Measurements from ENCODE around the gene ADCY5.

Gene ADCY5

GRCh38 chr3:123411340-123412040 is 37.4 kb downstream of the ADCY5 start:
- in situ Hi-C loops (cut with HindIII; ENCODE audit: low sequenced_read_pairs): no loop called here

DNA sequence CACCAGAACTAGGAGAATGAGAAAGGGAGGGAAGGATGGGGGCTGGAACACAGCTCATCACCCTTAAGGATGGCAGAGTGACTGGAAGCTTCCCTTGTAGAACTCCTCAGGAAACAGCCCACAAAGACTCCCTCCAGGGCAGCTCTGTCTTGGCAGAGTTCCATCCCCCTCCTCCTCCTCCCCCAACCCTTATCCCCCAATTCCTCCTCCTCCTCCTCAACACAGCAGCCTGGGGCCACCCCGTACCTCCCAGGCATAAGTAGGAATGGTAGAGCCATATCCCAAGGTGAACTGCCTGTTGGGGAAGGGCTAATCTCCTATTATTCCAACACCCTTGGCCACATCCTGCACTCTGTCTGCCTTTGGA is 38.8 kb downstream of the ADCY5 start:
- in situ Hi-C loops (cut with HindIII; ENCODE audit: low sequenced_read_pairs): no loop called here

- in situ Hi-C loops (cut with HindIII; ENCODE audit: low sequenced_read_pairs): no loop called here
Measured at GRCh38 chr3:123409443-123410148, 39.3 kb downstream of the ADCY5 start.

GRCh38 chr3:123406598-123406997 is 42.3 kb downstream of the ADCY5 start:
- in situ Hi-C loops (cut with HindIII; ENCODE audit: low sequenced_read_pairs): no loop called here

DNA sequence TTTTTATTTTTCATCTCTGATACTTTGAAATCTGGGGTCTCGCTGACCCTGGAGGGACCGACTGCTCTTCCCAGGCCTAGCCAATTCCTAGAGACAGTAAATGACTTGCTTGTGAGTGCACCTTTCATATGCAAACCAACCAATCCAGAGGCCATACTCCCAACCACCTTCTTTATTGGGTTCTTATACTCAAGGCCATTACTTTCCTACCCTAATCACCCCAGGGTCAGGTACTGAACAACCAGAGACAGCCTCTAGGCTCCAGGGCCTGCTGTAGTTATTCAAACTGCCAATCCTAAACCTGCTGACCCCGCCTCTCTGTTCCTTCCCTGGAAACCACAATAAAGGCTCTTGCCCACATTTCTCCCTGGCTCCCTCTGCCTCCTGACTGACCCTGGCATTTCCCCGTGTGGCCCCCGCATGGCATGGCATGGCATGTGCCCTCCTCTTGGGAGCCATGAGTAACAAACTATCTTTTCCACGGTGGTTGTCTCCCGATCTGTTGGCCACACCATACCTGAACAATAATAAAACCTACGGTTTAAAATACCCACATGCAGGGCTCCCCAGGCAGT is 42.9 kb downstream of the ADCY5 start:
- in situ Hi-C loops (cut with HindIII; ENCODE audit: low sequenced_read_pairs): no loop called here

DNA sequence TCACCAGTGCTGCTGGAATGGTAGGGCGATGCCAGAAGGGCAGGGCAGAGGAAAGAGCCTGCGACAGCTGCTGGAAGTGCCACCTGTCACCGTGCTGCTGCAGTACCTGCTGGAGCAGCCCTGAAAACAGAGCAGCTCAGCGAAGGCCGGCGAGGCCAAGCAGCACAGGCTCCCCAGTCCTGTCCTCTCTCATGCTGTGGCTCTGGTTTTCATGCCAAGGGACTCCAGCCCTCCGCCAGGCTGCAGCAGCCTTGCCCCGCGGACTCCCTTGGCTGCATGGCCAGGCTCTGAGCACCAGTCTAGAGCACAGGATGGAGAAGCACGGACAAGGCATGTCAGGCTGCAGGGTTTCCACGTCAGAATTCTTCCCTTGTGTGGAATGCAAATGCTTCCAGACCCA is 43.9 kb downstream of the ADCY5 start:
- in situ Hi-C loops (cut with HindIII; ENCODE audit: low sequenced_read_pairs): no loop called here

DNA sequence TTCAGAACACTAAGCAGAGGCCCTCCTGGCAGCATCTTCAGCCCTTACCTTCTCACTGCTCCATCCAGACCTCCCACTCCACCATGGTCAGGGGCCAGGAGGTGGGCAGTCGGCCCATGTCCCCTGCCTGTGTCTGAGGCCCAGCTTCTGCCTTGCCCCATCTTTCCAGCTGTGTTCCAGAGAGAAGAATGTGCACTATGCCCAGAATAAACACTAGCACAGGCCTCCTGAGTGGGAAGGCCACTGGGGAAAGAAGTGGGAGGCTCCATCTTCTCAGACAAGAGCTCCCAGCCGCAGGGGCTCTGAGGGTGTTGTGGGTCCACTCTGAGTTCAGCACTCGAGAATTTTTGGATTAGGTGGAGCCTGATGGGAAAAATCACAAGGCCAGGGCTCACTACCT is 44.5 kb downstream of the ADCY5 start:
- in situ Hi-C loops (cut with HindIII; ENCODE audit: low sequenced_read_pairs): no loop called here

DNA sequence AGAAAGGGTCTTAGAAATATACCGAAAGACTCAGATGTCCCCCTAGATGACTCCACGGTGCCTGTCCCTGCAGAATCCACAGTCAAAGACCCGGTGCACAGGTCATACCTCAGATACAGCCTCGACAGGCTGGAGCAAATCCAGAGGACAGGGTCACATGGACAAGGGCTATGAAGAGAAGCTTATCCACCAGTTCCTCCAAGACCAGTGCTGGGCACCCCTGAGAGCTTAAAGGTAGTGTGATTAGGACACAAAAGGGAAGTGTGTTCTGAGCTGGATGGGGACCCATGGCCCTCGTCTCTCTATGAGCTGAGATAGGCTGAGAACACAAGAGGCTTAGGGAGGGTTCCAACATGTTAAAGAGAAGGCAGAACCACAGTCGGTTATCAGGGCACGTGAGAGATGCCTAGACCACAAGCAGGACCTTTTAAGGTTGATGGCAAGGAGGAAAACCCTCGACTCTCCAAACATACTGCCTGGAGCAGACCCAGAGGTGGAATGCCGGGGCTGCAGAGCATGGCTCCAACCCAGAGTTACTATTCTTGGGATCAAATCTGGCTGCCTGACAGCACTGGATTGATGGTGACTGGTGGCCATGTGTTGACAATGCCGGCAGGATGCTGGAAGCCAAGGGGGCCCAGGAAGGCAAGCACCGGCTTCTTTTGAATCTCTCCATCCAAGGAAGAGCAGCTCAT is 46.9 kb downstream of the ADCY5 start:
- in situ Hi-C loops (cut with HindIII; ENCODE audit: low sequenced_read_pairs): no loop called here

DNA sequence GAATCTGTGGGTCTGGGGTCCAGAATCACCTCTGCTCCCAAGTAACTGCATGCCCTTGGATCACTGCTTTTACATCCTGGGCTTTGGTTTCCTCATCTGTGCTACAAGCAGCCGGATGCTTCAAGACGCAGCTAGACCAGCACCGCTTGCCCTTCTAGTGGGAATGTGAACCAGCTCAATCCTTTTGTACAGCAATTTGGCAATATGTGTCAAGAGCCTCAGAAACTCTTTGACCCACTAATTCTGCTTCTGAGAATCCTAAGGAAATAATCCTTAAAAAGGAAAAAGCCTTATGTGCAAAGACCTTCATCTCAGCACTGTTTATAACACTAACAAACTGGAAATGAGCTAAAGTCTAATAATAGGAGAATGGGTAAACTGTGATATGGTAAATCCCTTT is 48.7 kb downstream of the ADCY5 start:
- in situ Hi-C loops (cut with HindIII; ENCODE audit: low sequenced_read_pairs): no loop called here

DNA sequence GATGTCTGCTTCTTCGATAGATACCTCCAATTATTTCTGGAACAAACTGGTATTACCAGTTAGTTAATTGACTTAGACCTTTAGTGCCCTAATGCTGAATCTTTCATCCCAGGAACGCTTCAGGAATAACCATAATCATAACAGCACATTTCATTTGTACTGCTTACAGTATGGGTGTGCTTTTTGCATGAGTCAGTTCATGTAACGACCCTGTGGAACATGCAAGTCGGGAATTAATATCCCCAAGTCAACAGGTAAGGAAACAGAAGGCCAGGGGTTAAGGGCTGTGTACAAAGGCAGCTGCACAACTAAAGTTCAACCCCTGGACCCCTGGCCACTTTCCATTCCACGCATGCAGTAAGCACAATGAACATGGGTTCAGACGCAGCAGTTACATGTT is 49.2 kb downstream of the ADCY5 start:
- in situ Hi-C loops (cut with HindIII; ENCODE audit: low sequenced_read_pairs): no loop called here

DNA sequence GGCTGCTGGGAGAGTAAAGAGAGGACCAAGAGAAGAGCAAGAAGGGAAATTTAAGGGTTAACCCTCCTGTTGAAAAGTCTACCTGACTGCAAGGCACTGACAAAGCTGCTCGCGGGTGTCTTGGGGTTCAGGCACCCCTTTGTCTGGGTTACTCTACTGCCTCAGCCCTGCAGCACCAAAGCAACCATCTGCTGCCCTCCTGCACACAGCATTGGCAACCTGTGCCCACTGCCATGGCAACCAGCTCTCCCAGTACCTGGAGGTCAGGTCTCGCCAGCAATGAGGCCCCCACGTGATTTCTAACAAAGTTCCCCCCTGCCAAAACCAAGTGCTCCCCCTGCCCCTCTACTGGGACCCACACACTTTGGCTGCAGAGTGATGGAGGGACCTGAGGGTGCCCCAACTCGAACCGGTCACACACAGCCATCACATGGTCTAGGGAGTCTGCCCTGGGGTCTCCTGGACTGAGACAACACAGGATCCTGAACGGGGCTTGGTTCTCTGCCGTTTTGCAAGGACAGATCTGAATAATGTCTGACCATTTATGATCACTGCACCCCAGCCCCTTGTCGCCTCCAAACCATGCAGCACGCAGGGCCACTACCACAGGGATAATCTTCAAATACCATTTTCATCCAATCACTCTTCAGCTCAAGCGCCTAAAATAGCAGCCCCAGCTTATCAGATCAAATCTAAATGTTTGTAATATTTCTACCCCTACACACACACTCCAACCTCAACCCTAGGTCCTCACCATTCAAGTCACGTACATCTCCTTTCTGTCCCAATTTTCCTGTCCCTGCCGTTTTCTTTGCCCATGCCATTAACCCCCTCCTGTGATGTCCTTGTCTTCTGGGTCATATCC is 50.7 kb downstream of the ADCY5 start:
- in situ Hi-C loops (cut with HindIII; ENCODE audit: low sequenced_read_pairs): no loop called here

DNA sequence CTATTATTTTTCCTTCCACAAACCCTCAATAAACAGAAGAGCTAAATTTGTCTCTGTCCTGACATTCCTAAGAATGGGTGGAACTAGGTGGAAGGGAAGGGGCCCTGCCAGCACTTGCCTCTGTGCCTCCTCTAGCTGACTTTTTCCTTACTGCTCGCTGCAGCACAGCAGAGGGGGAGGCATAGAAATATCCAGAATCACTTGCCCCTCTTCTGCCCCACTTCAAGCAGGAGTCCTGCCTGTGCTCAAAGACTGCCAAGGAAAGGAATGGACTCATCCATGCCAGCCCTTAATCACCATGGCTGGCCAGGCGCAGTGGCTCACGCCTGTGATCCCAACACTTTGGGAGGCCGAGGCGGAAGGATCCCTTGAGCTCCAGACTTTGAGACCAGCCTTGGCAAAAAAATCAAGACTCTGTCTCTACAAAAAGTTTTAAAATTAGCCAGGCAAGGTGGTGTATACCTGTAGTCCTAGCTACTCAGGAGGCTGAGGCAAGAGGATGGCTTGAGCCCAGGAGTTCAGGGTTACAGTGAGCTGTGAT is 51.8 kb downstream of the ADCY5 start:
- in situ Hi-C loops (cut with HindIII; ENCODE audit: low sequenced_read_pairs): no loop called here

DNA sequence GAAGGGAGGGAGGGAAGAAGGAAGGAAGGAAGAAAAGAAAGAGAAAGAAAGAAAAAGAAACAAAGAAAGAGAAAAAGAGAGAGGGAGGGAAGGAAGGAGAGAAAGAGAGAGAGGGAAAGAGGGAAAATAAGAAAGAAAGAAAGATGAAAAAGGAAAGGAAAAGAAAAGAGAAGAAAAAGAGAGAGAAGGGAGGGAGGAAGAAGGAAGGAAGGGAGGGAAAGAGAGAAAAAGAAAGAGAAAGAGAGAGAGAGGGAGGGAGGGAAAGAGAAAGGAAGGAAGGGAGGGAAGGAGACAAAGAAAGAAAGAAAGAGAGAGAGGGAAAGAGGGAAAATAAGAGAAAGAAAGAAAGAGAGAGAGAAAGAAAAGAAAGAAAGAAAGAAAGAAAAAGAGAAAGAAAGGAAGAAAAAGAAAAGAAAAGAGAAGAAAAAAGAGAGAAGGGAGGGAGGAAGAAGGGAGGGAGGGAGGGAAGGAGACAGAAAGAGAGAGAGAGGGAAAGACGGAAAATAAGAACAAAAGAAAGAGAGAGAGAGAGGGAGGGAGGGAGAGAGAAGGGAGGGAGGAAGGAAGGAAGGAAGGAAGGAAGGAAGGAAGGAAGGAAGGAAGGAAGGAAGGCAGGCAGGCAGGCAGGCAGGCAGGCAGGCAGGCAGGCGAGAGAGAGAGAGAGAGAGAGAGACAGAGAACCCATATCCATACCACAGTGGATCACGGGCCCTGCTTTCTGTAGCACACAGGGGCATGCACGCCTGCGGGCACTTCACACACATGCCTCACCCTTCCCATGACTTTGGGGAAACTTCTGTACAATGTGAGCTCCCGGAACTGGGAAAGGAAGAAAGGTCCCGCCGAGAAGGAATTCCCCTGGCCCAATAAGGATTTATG is 52.5 kb downstream of the ADCY5 start:
- in situ Hi-C loops (cut with HindIII; ENCODE audit: low sequenced_read_pairs): no loop called here

DNA sequence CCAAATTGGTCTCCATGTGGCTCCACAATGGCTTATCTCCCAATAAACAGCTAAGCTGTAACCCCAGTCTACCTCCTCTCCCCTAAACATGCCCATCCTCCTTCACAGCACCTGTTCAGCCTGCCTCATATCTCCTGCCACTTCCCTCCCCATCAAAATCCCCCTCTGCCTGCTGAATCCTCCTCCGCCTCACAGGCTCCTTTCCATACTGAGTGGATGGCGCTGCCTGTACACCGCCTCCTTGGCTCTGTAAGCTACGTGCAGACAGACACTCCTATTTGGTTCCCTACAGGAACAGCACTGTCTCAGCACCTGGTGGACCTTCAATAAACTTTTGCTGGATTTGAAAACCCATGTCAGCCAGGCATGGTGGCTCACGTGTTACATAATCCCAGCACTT is 53.7 kb downstream of the ADCY5 start:
- in situ Hi-C loops (cut with HindIII; ENCODE audit: low sequenced_read_pairs): no loop called here

- in situ Hi-C loops (cut with HindIII; ENCODE audit: low sequenced_read_pairs): no loop called here
Measured at GRCh38 chr3:123394391-123395020, 54.4 kb downstream of the ADCY5 start.

DNA sequence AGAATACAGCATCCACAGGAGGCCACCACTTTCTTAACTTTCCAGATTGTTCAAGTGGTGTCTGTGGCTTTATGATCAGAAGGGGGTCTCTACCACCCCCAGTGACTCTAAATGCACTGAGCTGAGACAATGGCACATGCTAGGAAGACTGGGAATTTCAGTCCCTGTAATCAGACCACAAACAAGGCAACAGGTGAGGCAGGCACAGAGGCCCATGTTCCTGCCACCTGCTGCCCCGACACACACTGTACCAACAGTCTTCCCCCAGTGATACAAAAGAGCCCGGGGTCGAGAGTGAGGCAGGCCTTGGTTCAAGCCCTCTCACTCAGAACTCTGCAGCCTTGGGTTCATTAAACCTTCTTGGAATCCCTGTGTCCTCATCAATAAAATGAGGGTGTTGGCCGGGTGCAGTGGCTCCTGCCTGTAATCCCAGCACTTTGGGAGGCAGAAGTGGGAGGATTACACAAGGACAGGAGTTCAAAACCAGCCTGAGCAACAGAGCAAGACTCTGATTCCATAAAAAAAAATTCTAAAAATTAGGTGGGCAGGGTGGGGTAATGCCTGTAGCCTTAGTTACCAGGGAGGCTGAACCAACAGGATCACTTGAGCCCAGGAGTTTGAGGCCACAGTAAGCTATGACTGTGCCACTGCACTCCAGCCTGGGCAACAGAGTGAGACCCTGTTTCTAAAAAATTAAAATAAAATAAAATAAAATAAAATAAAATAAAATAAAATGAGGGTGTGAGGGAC is 55.8 kb downstream of the ADCY5 start:
- in situ Hi-C loops (cut with HindIII; ENCODE audit: low sequenced_read_pairs): no loop called here

DNA sequence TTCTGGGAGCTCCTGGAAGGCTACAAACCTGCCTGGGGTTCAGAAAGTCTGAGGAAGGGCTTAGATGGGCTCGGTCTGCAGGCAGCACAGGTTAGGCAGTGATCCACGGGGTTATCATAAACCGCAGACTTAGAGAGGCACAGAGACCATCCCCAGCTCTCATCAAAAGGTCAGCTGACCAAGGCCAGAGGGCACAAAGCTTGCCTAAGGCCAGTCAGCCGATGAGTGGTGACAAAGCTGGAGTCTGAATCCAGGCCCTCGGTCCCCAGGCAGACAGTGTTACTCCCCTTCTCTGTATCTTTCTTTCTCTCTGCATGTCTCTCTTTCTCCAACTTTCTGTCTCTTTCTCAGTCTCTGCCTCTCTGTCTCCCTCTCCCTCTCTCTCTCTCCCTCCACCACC is 56.5 kb downstream of the ADCY5 start:
- in situ Hi-C loops (cut with HindIII; ENCODE audit: low sequenced_read_pairs): no loop called here

- in situ Hi-C loops (cut with HindIII; ENCODE audit: low sequenced_read_pairs): no loop called here
Measured at GRCh38 chr3:123390865-123391600, 57.9 kb downstream of the ADCY5 start.

Data from endothelial cell of hepatic sinusoid (primary cell).